Suppressor macrophage (primary cell): ENCODE data around the gene VPS26A.
"Not testable (repeated sequence)": the region's sequence is repeated elsewhere in the genome, so short reads cannot be mapped to it uniquely, and the experiment has no call there.

Experiments
- DNase-seq, 4 experiments: peaks; one replicate each; pipeline ENCODE4 v3.0.0-alpha.2; 2020 to 2022

The VPS26A gene

GRCh38 chr10:69103784-69104183 lies 20.2 kb upstream of the VPS26A start:
- no peak for DNase-seq

GRCh38 chr10:69104994-69105790 lies 18.8 kb upstream of the VPS26A start:
- DNase-seq, result peak in 1 of 4 experiments; percentile 35

GRCh38 chr10:69107176-69107490 lies 16.8 kb upstream of the VPS26A start:
- peak in 1 of 4 experiments; percentile 26 for DNase-seq

GRCh38 chr10:69107699-69108098 lies 16.3 kb upstream of the VPS26A start:
- DNase-seq, result peak in 2 of 4 experiments; percentile 17 to 32

- DNase-seq, result no peak
These were observed 4.1 kb upstream of the VPS26A start for GRCh38 chr10:69119896-69120295.

GRCh38 chr10:69123306-69123746 lies 652 bp upstream of the VPS26A start:
- DNase-seq, result peak in 3 of 4 experiments; percentile 76 to 82 (median 80)

GRCh38 chr10:69124563-69125268 lies 738 bp downstream of the VPS26A start:
- peak; percentile 68 to 78 (median 74) for DNase-seq

GRCh38 chr10:69125554-69125953 lies 1.6 kb downstream of the VPS26A start:
- DNase-seq, result no peak

- DNase-seq, result no peak
These were observed 6.3 kb downstream of the VPS26A start for GRCh38 chr10:69130251-69130650.

- DNase-seq, result no peak
These were observed 16.0 kb downstream of the VPS26A start for GRCh38 chr10:69139961-69140360.

- DNase-seq, result no peak
These were observed 17.3 kb downstream of the VPS26A start for GRCh38 chr10:69141304-69141703.

GRCh38 chr10:69142074-69142473 lies 18.1 kb downstream of the VPS26A start:
- not testable (repeated sequence) for DNase-seq

GRCh38 chr10:69142983-69143382 lies 19.0 kb downstream of the VPS26A start:
- no peak for DNase-seq

GRCh38 chr10:69145329-69145728 lies 21.4 kb downstream of the VPS26A start:
- no peak for DNase-seq

GRCh38 chr10:69145864-69146263 lies 21.9 kb downstream of the VPS26A start:
- no peak for DNase-seq

GRCh38 chr10:69146759-69147158 lies 22.8 kb downstream of the VPS26A start:
- DNase-seq, result peak in 3 of 4 experiments; percentile 6 to 32 (median 20)

GRCh38 chr10:69151984-69152383 lies 28.0 kb downstream of the VPS26A start:
- no peak for DNase-seq

- DNase-seq, result no peak
These were observed 29.2 kb downstream of the VPS26A start for GRCh38 chr10:69153227-69153626.

GRCh38 chr10:69160809-69161241 lies 36.8 kb downstream of the VPS26A start:
- no peak for DNase-seq

- no peak for DNase-seq
These were observed 44.5 kb downstream of the VPS26A start for GRCh38 chr10:69168493-69168892.

GRCh38 chr10:69172241-69172982 lies 48.4 kb downstream of the VPS26A start:
- DNase-seq, result no peak

GRCh38 chr10:69175326-69175725 lies 51.3 kb downstream of the VPS26A start:
- not testable (repeated sequence) for DNase-seq

- DNase-seq, result no peak
These were observed 52.8 kb downstream of the VPS26A start for GRCh38 chr10:69176823-69177222.
